Stimulated activated CD4-positive, alpha-beta T cell treated with anti-CD3 and anti-CD28 coated beads, TNF-alpha, amount 100 ng/mL, for 4 hours (primary cell): Measurements from ENCODE around the gene CENPQ.
"Not testable (repeated sequence)": the region's sequence is repeated elsewhere in the genome, so short reads cannot be mapped to it uniquely, and the experiment has no call there.

Source experiments
- DNase-seq, 3 experiments: peaks; one replicate each; pipeline ENCODE4 v3.0.0-alpha.2; 2020; ENCODE audit warnings: low read depth in 3 of 3

The CENPQ gene

GRCh38 chr6:49462927-49463611, at the start of gene CENPQ, which contains the start of gene MMUT:
Gene CENPQ, plus strand, starts transcription at chr6:49463370. Its CDS starts 6,807 bp downstream, at chr6:49470177.
Gene MMUT, minus strand, starts transcription at chr6:49463253. Its CDS starts 3,787 bp downstream, at chr6:49459466.
- DNase-seq, result peak; percentile 75 to 86 (median 81)

- DNase-seq, result no peak
These were observed 47.8 kb upstream of the CENPQ start for GRCh38 chr6:49415358-49415757.

GRCh38 chr6:49416195-49416594, 47.0 kb upstream of the CENPQ start:
- no peak for DNase-seq

DNA sequence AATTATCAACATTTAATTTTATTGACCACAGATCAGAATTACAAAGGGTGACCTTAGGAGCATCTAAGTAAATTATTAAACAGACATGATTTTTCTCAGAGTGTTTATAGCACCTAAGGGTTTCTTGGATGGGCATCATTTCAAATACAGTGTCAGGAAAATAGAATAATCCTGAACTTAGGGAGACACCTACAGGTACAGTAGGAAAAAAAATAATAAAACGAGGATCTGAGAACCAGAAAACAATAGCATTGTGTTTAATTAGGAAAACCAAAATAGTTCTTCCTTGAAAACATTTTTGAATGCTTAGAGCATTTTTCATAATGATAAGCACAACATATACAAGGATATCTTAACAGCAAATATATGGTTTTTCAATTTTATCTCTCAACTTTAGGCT, 39.4 kb upstream of the CENPQ start:
- no peak for DNase-seq

DNA sequence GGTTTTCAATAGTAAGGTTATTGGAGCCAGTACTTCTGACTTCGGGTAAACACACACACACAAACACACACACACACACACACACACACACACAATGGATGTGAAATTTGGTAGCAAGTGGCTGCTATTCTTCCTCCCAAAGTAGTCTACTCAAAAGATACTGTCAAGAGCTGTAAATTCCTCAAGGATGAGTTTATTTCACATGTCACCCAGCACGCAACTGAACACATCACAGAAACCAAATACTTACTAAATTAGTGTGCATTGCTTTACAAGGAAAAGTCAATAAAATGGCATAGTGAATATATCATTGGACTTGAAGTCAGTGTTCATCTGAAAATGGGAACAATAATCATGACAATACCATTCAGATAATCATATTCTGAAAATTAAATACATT, 33.0 kb upstream of the CENPQ start:
- no peak for DNase-seq

GRCh38 chr6:49430866-49431265, 32.3 kb upstream of the CENPQ start:
- DNase-seq, result no peak

- DNase-seq, result no peak
These were observed 9.9 kb upstream of the CENPQ start for GRCh38 chr6:49453221-49453620.

DNA sequence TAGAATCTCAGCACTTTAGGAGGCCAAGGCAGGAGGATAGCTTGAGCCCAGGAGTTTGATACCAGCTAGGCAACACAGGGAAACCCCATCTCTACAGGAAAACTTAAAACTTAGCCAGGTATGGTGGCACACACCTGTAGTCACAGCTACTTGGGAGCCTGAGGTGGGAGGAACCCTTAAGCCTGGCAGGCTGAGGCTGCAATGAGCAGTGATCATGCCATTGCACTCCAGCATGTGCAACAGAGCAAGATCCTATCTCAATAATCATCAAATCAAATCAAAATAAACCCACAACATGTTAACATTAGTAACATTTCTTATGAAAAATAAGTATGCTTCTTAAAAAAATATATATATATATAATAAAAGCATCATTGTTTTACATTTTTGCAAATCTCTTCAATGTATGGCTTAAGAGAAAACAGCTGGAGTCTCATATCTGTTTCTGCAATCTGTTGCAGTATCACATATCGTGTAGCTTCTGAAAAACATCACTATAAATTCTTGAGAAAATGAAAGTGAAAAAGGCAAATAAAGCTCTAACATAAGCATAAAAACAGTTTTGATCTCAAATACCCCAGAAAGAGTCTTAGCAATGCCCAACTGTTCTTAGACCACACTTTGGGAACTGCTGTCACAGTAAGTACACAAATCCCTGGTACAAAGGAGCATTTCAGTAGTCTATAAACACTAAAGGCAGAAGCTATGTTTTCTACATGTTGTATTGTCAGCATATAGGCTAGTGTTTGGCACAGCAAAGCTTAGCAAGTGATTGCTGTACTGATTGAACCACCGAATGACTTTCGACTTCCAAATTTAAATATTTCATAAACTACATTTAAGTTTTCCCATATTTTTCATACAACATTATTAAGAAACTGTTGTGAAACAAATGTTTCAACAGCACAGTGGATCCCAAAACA, 8.1 kb upstream of the CENPQ start:
- no peak for DNase-seq

- no peak for DNase-seq
These were observed 5.4 kb upstream of the CENPQ start for GRCh38 chr6:49457771-49458170.

GRCh38 chr6:49462071-49462470, 1.1 kb upstream of the CENPQ start:
- no peak for DNase-seq

DNA sequence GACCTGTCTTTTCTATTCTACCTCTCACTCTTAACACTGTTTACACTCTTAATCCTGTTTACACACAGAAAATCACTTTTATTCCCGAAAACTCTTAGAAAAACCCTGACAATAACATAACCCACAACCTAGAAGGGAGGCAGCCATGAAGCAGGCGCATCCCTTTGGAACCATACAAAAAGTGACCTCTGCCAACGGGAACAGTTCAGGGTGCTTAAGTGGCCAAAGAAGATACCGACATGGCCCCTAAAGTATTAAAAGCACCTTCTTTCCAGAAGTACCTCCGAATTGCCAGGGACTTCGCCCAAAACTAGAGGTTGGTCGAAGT, 607 bp upstream of the CENPQ start:
- DNase-seq, result no peak

GRCh38 chr6:49463612-49463967, 420 bp downstream of the CENPQ start:
- no peak for DNase-seq

DNA sequence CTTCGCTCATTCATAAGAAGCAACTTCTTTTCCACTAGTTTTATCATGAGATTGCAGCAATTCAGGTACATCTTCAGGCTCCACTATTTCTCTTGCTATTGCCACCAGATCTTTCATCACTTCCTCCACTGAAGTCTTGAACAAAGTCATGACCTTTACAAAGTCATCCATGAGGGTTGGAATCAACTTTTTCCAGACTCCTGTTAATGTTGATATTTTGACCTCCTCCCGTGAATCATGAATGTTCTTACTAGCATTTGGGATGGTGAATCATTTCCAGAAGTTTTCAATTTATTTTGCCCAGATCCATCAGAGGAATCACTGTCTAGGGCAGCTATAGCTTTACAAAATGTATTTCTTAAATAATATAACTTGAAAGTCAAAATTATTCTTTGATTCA, 1.5 kb downstream of the CENPQ start:
- no peak for DNase-seq

GRCh38 chr6:49468042-49468441, 4.9 kb downstream of the CENPQ start:
- no peak for DNase-seq

DNA sequence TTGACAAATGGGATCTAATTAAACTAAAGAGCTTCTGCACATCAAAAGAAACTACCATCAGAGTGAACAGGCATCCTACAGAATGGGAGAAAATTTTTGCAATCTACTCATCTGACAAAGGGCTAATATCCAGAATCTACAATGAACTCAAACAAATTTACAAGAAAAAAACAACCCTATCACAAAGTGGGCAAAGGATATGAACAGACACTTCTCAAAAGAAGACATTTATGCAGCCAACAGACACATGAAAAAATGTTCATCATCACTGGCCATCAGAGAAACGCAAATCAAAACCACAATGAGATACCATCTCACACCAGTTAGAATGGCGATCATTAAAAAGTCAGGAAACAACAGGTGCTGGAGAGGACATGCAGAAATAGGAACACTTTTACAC, 13.4 kb downstream of the CENPQ start:
- DNase-seq, result not testable (repeated sequence)

DNA sequence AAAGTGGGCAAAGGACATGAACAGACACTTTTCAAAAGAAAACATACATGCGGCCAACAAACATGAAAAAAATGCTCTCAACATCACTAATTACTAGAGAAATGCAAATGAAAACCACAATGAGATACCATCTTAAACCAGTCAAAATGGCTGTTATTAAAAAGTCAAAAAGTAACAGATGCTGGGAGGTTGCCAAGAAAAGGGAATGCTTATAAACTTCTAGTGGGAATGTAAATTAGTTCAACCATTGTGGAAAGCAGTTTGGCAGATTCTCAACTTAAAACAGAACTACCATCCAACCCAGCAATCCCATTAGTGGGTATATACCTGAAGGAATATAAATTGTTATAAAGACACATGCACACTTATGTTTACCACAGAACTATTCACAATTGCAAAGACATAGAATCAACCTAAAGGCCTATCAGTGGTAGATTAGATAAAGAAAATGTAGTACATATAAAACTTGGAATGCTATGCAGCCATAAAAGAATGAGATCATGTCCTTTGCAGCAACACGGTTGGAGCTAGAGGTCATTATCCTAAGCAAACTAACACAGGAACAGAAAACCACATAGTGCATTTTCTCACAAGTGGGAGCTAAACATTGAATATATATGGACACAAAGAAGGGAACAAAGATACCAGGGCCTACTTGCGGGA, 16.3 kb downstream of the CENPQ start:
- DNase-seq, result no peak

GRCh38 chr6:49481846-49482245, 18.7 kb downstream of the CENPQ start:
- not testable (repeated sequence) for DNase-seq

- DNase-seq, result not testable (repeated sequence)
These were observed 20.2 kb downstream of the CENPQ start for GRCh38 chr6:49483380-49483779.

- DNase-seq, result no peak
These were observed 27.5 kb downstream of the CENPQ start for GRCh38 chr6:49490633-49491032.

DNA sequence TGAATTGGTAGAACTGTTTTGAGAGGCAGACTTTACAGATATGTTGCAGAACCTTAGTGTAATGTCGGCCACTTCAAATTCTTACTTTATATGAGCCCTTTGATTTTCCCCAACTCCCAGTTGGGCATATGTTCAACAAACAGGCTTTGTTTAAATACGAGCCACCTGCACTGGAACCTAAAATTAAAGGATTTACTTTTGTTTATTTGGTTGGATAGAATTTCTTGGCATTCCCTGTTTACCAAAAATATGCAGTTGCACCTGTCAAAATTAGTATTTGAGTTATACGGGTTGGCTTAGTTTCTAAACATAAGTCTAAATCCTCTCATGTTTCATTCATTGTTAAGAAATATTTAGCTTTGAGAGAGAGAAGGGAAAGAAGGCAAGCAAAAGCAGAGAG, 34.1 kb downstream of the CENPQ start:
- no peak for DNase-seq

DNA sequence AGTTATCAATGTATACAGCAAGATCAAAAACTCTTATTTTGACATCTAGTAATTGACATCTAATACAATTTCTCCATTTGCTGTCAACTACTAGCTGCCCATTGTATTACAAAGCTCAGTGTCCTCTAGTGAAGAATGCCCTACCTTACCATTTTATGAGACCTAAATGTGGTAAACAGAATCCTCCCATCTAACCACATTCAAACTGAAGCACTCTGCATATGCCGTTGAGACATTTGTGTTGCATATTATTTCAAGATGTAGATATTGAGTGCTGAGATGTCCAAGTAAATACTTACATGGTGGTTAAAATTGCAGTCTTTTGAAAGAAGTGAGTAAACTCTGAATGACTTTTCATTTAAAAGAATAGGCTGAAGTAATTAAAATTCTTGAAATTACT, 36.0 kb downstream of the CENPQ start:
- DNase-seq, result no peak

GRCh38 chr6:49499623-49500022, 36.5 kb downstream of the CENPQ start, which contains the start of gene GLYATL3:
Gene GLYATL3, plus strand, starts transcription at chr6:49499923. Its CDS starts 12,068 bp downstream, at chr6:49511991.
- DNase-seq, result no peak
